Transverse colon (tissue), 4 donors: ENCODE measurements around the gene DUSP9.

Source experiments
- EP300 ChIP-seq: sonication (generic); formaldehyde crosslinking; IDR thresholded peaks from one replicate; pipeline ENCODE4 v1.6.1; 2017; ENCODE audit warnings: antibody characterized with exemption, low read depth
- POLR2AphosphoS5 ChIP-seq, 3 donors: sonication (generic); formaldehyde crosslinking; IDR thresholded peaks; one replicate each; pipeline ENCODE4 v1.6.1; 2016; ENCODE audit warnings: antibody characterized with exemption in 3 of 3
- TF ChIP-seq, protein P1 (sequence below), 5 experiments: fragments of 200-600 bp in 3 of 5; fragments of 450-650 bp in 2 of 5; sonication (generic) in 3 of 5; IDR thresholded peaks; 1 replicate in 2 of 5; 2 replicates in 3 of 5; pipeline ENCODE4 v1.5.1; 2016 to 2017; ENCODE audit warnings: antibody characterized with exemption in 5 of 5, inconsistent platforms in 3 of 5, mild to moderate bottlenecking in 2 of 5, moderate library complexity in 1 of 5

GRCh38 chrX:153681175-153681574 is 34.2 kb downstream of the DUSP9 start:
- TF ChIP-seq EP300 (no peak), POLR2AphosphoS5 (IDR thresholded peaks at IDR 0.05) (no peak)
- TF ChIP-seq, protein P1, sequence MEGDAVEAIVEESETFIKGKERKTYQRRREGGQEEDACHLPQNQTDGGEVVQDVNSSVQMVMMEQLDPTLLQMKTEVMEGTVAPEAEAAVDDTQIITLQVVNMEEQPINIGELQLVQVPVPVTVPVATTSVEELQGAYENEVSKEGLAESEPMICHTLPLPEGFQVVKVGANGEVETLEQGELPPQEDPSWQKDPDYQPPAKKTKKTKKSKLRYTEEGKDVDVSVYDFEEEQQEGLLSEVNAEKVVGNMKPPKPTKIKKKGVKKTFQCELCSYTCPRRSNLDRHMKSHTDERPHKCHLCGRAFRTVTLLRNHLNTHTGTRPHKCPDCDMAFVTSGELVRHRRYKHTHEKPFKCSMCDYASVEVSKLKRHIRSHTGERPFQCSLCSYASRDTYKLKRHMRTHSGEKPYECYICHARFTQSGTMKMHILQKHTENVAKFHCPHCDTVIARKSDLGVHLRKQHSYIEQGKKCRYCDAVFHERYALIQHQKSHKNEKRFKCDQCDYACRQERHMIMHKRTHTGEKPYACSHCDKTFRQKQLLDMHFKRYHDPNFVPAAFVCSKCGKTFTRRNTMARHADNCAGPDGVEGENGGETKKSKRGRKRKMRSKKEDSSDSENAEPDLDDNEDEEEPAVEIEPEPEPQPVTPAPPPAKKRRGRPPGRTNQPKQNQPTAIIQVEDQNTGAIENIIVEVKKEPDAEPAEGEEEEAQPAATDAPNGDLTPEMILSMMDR (IDR thresholded peaks at IDR 0.05), result no peak
